GM21528 (cell line): ENCODE data around the gene ZBTB18.
A peak's percentile ranks its signal among the peaks of the same experiment; 100 is the strongest.

Experiments used
- ATAC-seq: cut with Tn5 transposase; IDR thresholded peaks from one replicate; pipeline ENCODE4 v1.9.1; 2021; ENCODE audit warnings: mild to moderate bottlenecking, moderate library complexity; ENCODE audit not compliant: unreplicated experiment, low FRiP score

Gene ZBTB18

GRCh38 chr1:244057474-244058385 is 6.6 kb downstream of the ZBTB18 start:
- no peak for ATAC-seq

- ATAC-seq = no peak
These were observed 9.0 kb downstream of the ZBTB18 start for GRCh38 chr1:244060117-244060516.

GRCh38 chr1:244060686-244061085 is 9.6 kb downstream of the ZBTB18 start:
- ATAC-seq = no peak

- no peak for ATAC-seq
These were observed 11.2 kb downstream of the ZBTB18 start for GRCh38 chr1:244062156-244062725.

GRCh38 chr1:244063498-244063897 is 12.4 kb downstream of the ZBTB18 start:
- no peak for ATAC-seq

- no peak for ATAC-seq
These were observed 13.5 kb downstream of the ZBTB18 start for GRCh38 chr1:244064621-244065020.

GRCh38 chr1:244065063-244065793 is 14.1 kb downstream of the ZBTB18 start:
- ATAC-seq = no peak

- no peak for ATAC-seq
These were observed 14.9 kb downstream of the ZBTB18 start for GRCh38 chr1:244065960-244066388.

- ATAC-seq = no peak
These were observed 16.1 kb downstream of the ZBTB18 start for GRCh38 chr1:244066954-244067716.

GRCh38 chr1:244067893-244068292 is 16.8 kb downstream of the ZBTB18 start:
- ATAC-seq = no peak

GRCh38 chr1:244068567-244068966 is 17.5 kb downstream of the ZBTB18 start:
- no peak for ATAC-seq

GRCh38 chr1:244069326-244069898 is 18.3 kb downstream of the ZBTB18 start:
- ATAC-seq = no peak

GRCh38 chr1:244074559-244075171 is 23.6 kb downstream of the ZBTB18 start:
- ATAC-seq = peak; percentile 65

GRCh38 chr1:244075247-244075722 is 24.2 kb downstream of the ZBTB18 start:
- ATAC-seq = peak; percentile 25

GRCh38 chr1:244076740-244077139 is 25.7 kb downstream of the ZBTB18 start:
- no peak for ATAC-seq

- no peak for ATAC-seq
These were observed 26.6 kb downstream of the ZBTB18 start for GRCh38 chr1:244077473-244078220.

GRCh38 chr1:244080343-244080929 is 29.4 kb downstream of the ZBTB18 start:
- ATAC-seq = no peak

GRCh38 chr1:244082969-244083368 is 31.9 kb downstream of the ZBTB18 start:
- ATAC-seq = no peak
